ENCODE measurements around the gene KRT85. TPM values are rescaled to one million over a fixed set of nuclear protein-coding genes. Genes with fewer than 3 reads are reported as not detected.

The KRT85 gene
- polyA plus RNA-seq, 1 experiment = not detected

- CTCF ChIA-PET = no interaction called here
These were observed 10.3 kb downstream of the KRT85 start for GRCh38 chr12:52356762-52357580.

GRCh38 chr12:52356031-52356761 lies 11.1 kb downstream of the KRT85 start:
- ChIA-PET CTCF (interaction anchor here (1.3 to 1.7 kb wide), 2 partner anchors 12 to 16 kb away, joined by 4 read pairs; no protein-coding TSS in a partner anchor), POLR2A (no interaction called here)
- Histone ChIP-seq H3K4me3 (ENCODE audit: low read depth, low read length) (no peak overlapping the region), H3K36me3 (ENCODE audit: control insufficient read depth, insufficient read depth, low read length) (no peaks in the 10 kb centered on the region), H3K27me3 (ENCODE audit: control insufficient read depth, insufficient read depth, low read length) (peaks cover 6% of the 10 kb centered on the region)
- no peak for DNase-seq (ENCODE audit: low read depth)
- TF ChIP-seq CTCF (IDR thresholded peaks at IDR 0.05; ENCODE audit: insufficient read depth, low read depth, low read length) = no peak

More at GRCh38 chr12:52356762-52357580, 10.3 kb downstream of the KRT85 start:
- H3K4me3 ChIP-seq (ENCODE audit: low read depth, low read length) = no peak overlapping the region
- DNase-seq (ENCODE audit: low read depth) = no peak
- no peak for TF ChIP-seq CTCF (IDR thresholded peaks at IDR 0.05; ENCODE audit: insufficient read depth, low read depth, low read length)
- POLR2A ChIA-PET = no interaction called here
- no peaks in the 10 kb centered on the region for H3K36me3 ChIP-seq (ENCODE audit: control insufficient read depth, insufficient read depth, low read length)
- peaks cover 3% of the 10 kb centered on the region; the same call in 1 of the 2 replicates for H3K27me3 ChIP-seq (ENCODE audit: control insufficient read depth, insufficient read depth, low read length)

- no peaks in the 10 kb centered on the region for H3K36me3 ChIP-seq (ENCODE audit: control insufficient read depth, insufficient read depth, low read length)
- H3K27me3 ChIP-seq (ENCODE audit: control insufficient read depth, insufficient read depth, low read length) = peaks cover 13% of the 10 kb centered on the region
- no peak overlapping the region for H3K4me3 ChIP-seq (ENCODE audit: low read depth, low read length)
- ChIA-PET POLR2A (interaction anchor here (0.6 kb wide), 1 partner anchor 157 kb away, joined by 4 read pairs; no protein-coding TSS in a partner anchor), CTCF (interaction anchor here (0.8 to 1.7 kb wide), 6 partner anchors 10 to 28 kb away, joined by 3 to 4 read pairs (median 3); no protein-coding TSS in a partner anchor)
- TF ChIP-seq CTCF (IDR thresholded peaks at IDR 0.05; ENCODE audit: insufficient read depth, low read depth, low read length) = no peak
- peak; percentile 18 for DNase-seq (ENCODE audit: low read depth)
These were observed 12.1 kb downstream of the KRT85 start for GRCh38 chr12:52355176-52355575.

GRCh38 chr12:52354200-52354599 lies 13.1 kb downstream of the KRT85 start:
- no peak overlapping the region for H3K4me3 ChIP-seq (ENCODE audit: low read depth, low read length)
- CTCF ChIA-PET = interaction anchor here (1.2 to 1.7 kb wide), 3 partner anchors 10 to 27 kb away, joined by 3 to 4 read pairs (median 3); no protein-coding TSS in a partner anchor
- no peak for DNase-seq (ENCODE audit: low read depth)
- H3K36me3 ChIP-seq (ENCODE audit: control insufficient read depth, insufficient read depth, low read length) = no peaks in the 10 kb centered on the region
- TF ChIP-seq CTCF (IDR thresholded peaks at IDR 0.05; ENCODE audit: insufficient read depth, low read depth, low read length) = no peak
- H3K27me3 ChIP-seq (ENCODE audit: control insufficient read depth, insufficient read depth, low read length) = peaks cover 16% of the 10 kb centered on the region
- POLR2A ChIA-PET = no interaction called here

- H3K4me3 ChIP-seq (ENCODE audit: low read depth, low read length) = no peak overlapping the region
- TF ChIP-seq CTCF (IDR thresholded peaks at IDR 0.05; ENCODE audit: insufficient read depth, low read depth, low read length) = no peak
- ChIA-PET CTCF (interaction anchor here (1.6 kb wide), 1 partner anchor 27 kb away, joined by 3 read pairs; no protein-coding TSS in a partner anchor), POLR2A (no interaction called here)
- no peak for DNase-seq (ENCODE audit: low read depth)
- H3K27me3 ChIP-seq (ENCODE audit: control insufficient read depth, insufficient read depth, low read length) = peaks cover 16% of the 10 kb centered on the region
- H3K36me3 ChIP-seq (ENCODE audit: control insufficient read depth, insufficient read depth, low read length) = no peaks in the 10 kb centered on the region
These were observed 13.5 kb downstream of the KRT85 start for GRCh38 chr12:52353766-52354165.

Data from BJ (cell line).